HTERT RPE-1 (cell line): ENCODE results near the gene OPHN1.

Experiments
- in situ Hi-C: fragments of 300-500 bp; cut with MboI; formaldehyde crosslinking; loops from 4 replicates; pipeline ENCODE4 v1.14.3; 2020; ENCODE audit warnings: low sequenced_read_pairs

OPHN1 gene

DNA sequence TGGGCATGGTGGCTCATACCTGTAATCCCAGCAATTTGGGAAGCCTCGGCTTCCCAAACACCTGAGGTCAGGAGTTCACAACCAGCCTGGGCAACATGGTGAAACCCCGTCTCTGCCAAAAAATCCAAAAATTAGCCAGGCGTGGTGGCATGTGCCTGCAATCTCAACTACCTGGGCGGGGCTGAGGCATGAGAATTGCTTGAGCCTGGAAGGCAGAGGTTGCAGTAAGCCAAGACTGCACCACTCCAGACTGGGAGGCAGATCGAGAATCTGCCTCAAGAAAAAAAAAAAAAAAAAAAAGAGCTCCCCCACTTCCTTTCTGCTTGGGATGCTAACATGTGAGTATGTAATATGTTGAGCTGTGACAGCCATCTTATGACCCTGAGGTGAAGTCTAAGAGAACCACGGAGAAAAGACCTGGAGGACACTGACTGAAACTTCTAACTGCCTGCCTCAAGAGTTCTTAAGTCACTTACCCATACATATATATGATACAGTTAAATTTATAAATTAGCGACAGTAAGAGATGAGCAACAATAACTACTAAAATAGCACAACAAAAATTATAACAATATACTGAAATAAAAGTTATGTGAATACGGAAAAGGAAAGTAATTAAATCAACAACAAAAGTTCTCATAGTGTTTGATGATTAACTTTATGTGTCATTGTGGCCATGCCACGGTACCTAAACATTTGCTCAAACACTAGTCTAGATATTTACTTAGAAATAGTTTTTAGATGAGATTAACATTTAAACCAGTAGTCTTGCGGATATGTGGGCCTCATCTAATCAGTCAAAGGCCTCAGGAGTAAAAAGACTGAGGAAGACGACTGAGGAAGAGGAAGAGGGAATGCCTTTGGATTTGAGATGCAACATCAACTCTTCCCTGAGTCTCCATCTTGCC is 178.3 kb downstream of the OPHN1 start:
- in situ Hi-C loops = no loop called here

DNA sequence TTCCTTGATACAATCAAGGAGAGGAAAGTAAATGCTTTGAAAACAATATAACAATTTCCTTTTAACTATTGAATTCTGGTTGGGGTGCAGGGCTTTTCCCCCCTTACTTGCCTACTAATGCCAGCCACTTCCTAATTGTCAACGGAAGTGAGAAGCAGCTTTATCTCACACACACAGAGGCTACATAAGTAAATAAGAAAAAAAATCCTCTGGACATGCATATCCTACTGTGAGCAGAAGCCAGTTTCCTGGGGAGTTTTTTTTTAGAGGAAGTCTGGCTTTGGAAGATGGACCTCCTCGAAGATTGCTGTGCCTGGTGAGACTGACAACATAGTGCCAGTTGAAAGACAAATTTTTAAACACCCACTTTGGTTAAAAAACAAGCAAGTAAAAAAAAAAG is 180.6 kb downstream of the OPHN1 start:
- in situ Hi-C loops = no loop called here

DNA sequence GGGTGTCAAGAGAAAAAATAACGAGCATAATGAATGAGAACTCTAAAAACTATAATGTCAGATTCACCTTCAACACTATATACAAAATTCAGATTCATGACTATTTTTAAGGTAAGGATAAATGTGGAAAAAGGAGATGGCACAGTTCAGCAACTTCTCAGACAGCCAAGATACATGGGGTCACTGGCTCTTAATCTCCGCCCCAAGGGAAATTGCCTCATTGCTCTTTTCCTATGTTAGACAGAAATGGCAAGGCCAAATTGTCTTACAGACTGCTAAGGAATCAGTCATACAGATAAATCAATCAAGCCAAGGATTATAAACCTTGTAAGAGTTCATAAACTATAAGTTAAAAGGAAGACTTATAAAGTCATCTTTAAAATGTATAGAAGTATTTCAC is 183.4 kb downstream of the OPHN1 start:
- in situ Hi-C loops = no loop called here

DNA sequence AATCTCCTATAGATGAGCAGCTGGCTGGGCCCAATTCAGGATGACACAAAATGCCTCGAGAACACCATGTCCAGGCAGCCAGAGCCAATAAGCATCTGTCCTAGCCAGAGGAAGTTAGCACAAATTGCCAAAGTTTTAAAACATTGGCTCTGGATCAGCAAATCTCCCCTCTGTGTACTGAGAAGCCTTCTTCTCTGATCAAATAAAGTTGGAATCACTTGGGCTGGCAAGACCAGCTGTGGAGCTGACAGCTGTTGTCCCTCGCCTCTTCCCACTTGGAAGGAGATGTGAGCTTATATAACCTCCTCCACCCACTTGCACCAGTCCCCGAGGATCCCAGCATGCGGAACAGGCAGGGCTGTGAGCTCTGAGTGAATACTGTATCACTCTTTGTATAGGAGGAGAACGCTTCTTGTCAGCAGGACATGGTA is 183.9 kb downstream of the OPHN1 start:
- in situ Hi-C loops = no loop called here

DNA sequence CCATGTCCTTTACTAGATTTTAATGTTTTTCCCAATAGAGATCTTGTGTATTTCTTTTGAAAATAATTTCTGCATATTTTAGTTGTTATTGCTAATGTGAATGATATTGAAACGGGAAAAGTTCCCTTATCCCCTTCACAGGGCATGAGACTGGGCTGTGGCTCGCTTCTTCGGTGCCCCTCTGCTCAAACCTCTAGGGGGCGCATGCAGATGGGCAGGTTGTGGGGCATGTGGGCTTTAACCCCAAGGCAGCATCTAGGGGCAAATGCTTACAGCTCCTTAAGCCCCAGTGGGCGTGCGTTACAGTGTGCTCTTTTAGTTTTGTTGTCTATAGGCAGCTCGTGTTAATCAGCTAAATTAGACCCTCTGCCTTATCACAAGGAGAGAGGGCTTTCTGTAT is 194.7 kb downstream of the OPHN1 start:
- in situ Hi-C loops = no loop called here

DNA sequence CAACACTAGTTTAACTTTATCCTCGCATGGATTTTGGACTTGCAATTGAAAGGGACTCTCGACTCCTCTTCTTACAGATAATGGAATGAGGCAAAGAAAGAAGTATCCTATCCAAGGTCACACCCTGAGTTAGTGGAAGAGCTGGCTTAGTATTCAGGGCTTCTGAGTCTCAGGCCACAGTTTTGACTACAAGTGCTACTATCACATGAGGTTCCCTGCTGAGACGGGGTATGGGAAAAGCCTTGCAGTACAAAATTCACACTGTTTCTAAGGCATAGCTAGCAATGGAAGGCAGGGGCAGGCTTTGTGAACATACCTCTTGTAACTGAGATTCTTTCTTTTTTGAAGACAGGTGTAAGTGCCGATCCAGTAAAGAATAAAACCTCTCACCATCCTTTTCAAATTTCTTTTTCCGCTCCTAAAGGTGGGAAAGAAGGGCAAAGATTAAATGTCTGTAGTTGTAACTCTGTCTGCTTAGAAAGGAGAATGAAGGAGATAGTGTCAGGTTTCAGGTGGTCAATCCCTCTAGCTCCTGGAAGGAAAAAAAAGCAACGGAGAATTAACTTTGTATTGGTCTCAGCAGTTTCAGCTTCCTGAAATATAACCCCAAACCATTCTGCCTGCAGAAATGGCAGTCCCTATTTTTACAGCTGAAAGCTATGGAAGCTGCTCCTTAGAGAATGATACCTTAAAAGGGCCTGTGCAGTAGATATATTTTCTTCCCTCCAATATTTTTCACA is 199.0 kb downstream of the OPHN1 start:
- in situ Hi-C loops = no loop called here

DNA sequence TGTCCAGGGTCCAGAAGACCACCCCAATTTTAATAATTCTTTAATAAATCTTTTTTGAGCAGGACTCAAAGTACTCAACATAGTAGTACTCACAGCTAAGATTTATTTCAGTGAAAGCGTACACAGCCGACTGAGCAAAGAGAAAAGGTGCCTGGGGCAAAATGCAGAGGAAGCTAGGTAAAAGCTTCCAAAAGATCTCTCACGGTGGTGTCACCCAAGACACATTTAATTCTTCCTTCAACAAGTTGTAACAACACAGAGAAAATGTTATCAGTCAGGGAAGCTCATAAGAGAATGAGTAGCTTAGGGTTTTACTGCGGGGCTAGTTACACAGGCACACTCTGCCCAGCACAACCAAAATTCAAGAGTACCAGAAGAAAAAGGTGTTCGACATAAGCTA is 201.1 kb downstream of the OPHN1 start:
- in situ Hi-C loops = no loop called here

DNA sequence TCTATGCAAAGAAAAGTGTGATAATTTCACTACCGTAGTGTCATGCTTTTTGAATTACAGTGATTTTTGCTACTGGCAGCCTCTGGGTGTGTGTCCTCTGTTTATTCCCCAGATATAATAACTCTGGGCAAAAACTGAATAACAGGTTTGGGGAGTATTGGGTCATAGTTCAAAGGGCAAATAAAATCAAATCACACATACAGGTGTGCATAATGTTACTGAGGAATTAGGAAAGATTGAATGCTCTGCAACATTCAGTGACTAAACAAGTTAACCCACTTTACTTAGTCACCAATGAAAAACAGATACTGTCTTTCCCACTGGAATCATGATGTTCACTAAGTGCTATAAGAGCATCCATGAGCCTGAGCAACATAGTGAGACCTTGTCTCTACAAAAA is 224.3 kb downstream of the OPHN1 start:
- in situ Hi-C loops = no loop called here

DNA sequence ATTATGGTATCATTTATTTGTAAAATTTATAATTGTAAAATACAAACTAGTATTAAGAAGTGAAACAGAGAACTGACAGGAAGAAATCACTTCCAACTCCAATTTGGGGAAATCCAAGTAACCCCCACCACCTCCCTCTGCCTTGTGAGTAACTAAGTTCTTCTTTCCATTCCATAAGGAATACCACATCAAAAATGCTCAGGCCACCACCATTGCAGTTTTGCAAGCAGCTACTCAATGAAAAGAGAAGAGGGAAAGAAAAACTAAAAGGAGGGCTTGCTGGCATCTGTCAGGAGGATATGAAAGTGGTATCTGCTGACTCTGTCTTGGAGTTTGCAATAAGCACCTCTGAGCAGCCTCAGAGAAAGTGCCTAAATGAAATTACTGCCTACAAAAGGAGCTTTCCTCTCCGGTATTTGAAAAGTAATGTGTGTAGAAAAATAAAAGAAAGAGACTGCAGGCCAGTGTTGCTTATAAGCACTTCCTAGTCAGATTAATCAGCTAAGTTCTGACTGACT is 228.7 kb downstream of the OPHN1 start:
- in situ Hi-C loops = no loop called here

DNA sequence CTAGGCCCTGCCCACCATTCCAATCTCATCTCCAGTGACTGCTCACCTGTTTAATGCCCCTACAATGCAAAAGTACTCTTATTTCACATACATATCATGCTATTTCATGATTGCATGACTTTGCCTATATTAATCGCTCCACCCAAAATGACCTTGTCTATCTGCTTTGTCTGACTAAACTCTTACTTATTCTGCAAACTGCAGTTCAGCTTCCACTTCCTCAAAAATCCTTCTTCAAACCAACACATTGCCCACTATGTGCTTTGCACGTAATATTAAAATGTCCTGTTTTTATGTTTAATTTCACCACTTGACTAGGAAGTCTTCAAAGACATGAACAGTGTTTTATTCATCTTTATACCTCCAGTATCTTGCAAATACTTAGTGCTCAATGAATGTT is 229.6 kb downstream of the OPHN1 start:
- in situ Hi-C loops = no loop called here

DNA sequence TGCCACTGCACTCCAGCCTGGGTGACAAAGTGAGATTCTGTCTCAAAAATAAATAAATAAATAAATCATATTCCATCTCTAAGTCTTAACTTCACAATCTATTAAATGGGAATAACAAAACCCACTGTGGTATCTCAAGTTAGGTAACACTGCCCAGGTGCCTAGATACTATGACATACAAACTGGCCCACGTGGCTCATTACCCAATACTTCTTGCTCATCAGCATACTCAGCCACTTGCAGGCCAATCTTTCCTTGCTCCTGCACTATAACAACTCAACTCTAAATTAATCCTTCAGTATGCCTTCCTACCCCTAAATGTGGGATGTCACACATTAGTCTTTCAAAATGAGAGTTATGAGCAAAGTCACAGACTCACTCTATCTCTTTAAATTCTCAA is 230.1 kb downstream of the OPHN1 start:
- in situ Hi-C loops = no loop called here

DNA sequence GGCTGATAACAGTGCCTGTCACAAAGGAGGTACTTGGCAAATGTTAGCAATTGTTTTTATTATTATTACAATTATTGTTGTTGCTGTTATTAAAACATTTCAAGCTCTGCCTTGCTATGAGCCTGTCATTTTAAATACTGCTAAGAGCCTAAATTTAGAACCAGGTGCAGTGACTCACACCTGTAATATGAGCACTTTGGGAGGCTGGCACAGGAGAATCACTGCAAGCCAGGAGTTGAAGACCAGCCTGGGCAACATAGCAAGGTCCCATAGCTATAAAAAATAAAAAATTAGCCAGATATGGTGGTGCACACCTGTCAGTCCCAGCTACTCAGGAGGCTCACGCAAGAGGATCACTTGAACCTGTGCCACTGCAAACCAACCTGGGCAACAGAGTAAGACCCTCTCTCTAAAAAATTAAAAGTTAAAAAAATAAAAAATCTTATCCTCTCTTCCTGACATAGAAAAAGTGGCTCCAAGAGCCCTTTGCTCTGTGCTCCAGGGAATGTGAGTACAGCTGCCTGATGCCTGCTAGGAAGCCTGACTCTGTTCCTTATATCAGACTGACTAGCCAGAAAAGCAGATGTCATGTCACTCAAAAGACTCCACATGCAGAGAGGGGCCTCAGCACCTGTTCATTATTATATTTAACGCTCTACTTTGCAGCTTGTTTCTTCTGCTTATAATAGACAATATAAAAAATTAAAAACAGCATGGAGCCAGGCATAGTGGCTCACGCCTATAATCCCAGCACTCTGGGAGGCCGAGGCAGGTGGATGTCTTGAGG is 234.0 kb downstream of the OPHN1 start:
- in situ Hi-C loops = no loop called here

DNA sequence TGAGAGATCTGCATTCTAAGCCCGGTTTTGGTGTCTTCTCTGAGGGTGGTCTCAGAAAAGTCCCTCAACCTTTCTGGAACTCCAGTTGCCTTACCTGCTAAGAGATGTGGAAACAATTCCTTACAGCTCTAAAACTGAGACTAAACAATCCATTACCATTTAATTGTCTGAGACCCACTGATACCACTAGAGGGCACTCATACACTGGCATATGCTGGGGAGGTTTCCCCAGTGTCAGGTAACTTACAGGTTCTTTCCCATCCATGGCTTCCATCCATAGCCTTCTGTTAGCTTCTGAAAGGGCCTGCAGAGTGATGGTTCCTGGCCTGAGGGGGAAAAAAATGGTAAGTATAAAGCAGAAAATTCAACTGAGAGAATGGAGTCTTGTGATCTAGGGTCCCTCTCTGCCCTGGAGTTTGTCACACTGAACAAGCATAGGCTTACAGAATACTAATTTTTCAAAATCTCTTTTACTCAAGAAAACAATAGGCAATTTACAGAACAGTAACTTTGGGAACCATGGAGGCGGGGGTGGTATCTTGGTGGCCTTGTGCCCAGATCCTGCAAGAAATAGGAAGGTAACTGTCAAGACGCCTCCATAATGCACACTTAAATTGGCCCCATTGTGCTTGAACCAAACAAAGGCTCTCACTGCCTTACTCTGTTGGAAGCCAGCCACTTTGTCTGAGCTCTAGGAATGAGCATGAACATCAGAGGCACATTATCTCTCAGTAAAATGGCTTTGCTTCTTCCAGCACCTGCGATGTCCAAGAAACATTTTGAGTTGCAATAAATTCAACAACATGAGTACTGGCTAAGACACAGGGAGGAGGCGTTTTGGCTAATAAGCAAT is 236.1 kb downstream of the OPHN1 start:
- in situ Hi-C loops = no loop called here

DNA sequence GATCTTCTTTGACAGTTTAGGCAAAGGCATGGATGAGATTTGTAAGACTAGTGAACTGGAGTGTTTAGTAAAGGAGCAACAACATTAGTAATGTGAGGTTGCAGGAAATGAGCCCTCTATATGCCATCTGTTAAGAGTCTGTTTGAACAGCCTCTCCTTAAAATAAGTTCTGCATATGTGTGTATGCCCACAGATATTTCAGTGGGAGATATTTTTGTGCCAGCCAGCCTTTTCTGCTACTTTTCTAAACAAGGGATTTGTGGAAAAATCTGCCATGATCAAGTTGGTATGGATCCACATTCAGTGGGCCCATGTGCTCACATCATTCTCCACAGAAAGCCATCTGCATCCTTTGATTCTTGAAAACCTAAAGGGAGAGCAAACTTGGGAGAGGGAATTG is 237.7 kb downstream of the OPHN1 start:
- in situ Hi-C loops = no loop called here

DNA sequence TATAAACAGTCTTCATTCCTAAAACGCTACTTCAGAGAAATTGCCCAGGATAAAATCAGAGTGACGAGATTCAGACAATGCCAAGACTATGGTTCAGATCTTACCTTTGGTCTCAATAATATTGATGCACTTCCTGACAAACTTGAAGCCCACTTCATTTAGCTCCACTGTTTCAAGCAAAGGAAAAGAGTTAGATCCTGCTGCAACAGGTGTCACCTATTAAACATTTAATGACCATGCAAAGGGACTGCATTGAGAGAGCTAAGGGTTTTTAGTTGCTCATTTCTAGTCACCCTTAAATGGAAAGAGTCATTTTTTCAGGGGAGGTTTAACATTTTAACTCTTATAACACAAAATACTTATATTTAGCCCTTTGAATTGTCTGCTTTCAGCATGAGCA is 239.5 kb downstream of the OPHN1 start:
- in situ Hi-C loops = no loop called here

DNA sequence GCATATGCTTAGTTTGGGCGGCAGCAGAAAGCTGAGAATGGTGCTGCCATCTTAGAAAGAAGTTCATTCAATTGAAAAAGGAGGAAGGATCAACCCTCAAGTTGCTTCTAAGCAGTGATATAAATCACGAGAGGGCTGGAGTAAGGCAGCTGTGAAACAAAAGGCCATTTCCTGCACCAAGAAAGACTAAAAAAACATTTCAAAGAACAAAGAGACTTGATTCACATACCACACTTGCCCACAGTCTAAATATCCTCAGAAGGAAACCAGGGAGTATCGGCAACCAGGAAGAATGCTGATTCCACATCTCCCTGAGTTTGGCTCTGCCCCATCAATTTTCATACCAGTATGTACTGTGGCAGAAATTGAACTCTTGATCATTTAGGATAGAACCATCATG is 240.1 kb downstream of the OPHN1 start:
- in situ Hi-C loops = no loop called here

DNA sequence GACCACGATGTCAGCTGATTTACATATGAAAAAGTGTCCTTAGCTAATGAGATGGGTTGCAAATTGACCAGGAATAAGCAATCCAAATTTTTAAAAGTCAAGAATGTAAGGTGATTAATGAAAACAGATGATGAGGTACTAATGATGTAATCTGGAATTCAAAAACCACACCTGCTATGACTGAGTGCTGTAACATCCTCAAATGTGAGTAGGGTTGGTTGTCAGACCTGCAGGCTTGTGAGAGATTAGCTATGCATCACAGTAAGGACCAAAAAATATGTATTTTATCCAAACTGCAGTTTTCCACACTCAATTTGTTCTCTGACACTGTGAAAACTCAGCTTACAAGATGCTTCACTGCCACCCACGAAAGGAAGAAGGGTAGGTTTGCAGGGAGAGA is 242.5 kb downstream of the OPHN1 start:
- in situ Hi-C loops = no loop called here

DNA sequence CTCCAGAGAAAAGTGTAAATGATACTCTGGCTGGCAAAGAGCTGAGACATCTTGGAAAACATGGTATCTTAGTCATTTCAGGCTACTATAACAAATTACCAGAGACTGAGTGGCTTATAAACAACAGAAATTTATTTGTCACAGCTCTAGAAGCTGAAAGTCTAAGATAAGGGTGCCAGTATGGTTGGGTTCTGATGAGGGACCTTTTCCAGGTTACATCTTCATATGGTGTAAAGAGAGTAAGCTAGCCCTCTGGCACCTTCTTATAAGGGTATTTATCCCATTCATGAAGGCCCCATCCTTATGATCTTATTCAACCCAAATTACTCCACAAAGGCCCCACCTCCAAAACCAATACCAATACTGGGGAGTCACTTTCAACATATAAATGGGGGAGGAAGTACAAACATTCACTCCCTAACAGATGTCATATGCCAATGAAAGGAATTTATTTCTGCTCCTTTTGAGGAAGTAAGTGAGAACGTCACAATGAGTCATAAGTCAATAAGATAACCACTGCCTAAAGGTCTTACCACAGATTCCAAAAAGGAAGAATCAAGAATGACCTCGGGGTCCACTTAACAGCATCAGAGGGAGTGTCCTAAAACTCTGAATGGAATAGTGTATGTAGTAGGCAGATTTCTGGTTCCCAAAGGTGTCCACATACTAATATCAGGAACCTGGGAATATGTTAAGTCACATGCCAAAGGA is 246.6 kb downstream of the OPHN1 start:
- in situ Hi-C loops = no loop called here

DNA sequence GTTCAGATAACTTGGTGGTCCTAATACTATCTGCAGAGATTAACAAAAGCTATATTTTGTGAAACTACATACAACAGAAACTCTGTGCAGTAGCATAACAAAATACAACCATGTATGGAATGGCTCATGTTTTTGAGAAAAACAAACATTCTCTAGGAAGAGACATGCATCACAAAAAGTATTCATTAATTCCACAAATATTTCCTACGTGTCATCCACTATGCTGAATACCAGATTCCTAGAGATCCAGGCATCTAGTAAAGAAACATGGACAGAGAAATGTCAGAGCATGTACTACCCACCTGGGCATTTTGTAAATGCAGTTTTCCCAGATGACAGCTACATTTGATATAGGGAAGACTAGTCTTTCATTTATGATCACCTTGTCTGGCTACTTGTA is 248.1 kb downstream of the OPHN1 start:
- in situ Hi-C loops = no loop called here
